Measurements from ENCODE around the gene ZMAT5.

The ZMAT5 gene

DNA sequence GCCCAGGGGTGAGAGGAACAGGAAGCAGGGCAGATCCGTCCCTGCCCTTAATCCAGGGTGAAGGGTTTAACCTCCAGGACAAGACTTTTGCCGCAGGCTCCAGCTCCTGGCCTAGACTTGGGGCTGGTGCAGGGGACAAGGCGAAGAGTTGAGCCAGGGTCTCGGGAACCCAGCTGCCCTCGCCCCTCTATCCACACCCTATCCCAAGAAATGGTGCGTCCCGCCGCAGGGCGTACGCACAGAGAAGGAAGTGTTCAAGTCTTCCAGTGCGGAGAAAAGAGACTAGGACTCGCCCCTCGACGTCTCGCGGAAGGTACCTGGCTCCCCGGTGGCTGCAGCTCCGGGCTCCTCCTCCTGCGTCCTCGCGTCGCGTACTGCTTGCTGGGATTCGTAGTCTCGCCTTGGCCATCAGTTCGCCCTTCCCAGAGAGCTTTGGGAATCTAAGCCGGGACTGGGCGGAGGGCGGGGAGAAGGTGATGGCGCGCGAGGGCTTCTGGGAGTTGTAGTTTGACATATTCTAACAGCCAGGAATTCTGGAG is at the start of gene ZMAT5:
TSS of gene ZMAT5 (minus strand) at position 376 of the 539 bp plus-strand sequence. CDS start 18,463 bp downstream, outside the sequence.
- DNase-seq: peak; percentile 97

DNA sequence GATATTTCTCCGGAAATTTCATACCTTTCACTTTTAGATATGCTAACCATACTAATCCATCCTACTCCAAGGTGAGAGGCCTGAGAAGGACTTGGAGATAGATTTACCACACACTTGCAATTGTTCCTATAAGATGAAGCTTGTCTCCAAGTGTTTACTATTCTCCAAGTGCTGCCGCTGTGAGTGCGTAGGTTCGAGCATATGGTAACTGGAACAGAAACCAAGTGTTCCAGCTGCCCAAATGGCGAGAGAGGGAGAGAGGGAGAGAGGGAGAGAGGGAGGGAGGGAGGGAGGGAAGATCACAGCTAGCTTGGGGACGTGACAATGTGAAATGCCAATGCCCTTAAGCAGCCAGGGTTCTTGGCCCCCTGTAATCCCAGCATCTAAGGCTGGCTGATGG is 49.7 kb upstream of the ZMAT5 start:
- DNase-seq: no peak

DNA sequence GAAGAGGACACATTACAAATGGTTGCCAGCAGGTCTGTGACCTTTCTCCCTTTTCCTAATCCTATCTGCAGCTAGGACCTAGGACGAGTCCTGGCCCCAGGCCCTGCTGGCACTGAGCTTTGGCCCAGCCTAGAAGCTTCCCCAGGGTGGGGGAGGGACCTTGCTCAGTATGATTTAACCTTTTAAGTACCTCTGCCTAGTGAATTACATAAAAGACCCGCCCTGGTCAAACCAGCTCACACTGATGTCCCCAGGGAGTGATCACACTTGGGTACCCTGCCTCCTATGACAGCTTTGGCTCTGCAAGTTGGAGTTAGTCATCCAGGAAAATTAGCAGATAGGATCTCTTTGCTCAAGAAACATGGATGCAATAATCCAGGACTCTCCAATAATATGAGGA is 49.3 kb upstream of the ZMAT5 start:
- DNase-seq: no peak

GRCh38 chr22:29815580-29815979 is 48.8 kb upstream of the ZMAT5 start:
- DNase-seq: no peak

GRCh38 chr22:29814003-29814402 is 47.2 kb upstream of the ZMAT5 start:
- no peak for DNase-seq

GRCh38 chr22:29813563-29813962 is 46.8 kb upstream of the ZMAT5 start:
- no peak for DNase-seq

GRCh38 chr22:29813126-29813525 is 46.3 kb upstream of the ZMAT5 start:
- DNase-seq: no peak

DNA sequence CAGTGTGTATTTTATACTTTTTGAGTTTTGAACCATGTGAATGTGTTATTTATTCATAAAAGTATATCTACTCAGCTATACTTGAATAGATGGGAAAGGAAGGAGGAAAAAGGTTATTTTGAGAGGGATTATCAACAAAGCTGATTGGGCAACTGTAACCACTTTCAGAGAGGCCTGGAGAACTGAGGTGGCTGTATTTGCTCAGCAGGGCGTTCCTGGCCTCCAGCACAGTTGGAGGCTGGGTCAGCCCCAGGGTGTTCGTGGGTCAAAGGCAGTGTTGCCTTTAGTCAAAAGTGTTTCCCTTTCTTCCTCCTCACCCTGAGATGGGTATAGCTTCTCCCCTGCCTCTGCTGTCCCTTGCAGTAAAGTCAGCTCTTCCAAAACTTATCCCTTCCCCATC is 44.6 kb upstream of the ZMAT5 start:
- DNase-seq: no peak

DNA sequence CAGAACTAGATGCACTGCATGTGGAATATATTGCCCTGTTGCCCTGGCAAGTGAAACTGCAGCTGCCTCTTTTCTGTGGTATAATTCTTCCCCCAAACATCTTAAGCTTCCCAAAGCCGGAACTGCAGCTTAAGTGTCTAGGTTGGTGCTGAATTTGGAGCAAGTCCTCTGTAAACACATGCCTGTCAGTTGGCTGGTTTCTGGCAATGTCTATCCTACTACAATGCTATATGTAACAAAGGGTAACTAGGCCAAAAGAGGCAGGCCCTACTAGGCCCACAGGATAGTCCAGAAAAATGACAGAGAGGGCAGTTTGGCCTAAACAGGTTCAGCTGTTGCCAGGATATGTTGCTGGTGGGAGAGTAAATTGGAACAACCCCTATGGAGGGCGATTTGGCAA is 43.4 kb upstream of the ZMAT5 start:
- no peak for DNase-seq

GRCh38 chr22:29806196-29806595 is 39.4 kb upstream of the ZMAT5 start:
- no peak for DNase-seq

GRCh38 chr22:29804985-29805384 is 38.2 kb upstream of the ZMAT5 start:
- no peak for DNase-seq

DNA sequence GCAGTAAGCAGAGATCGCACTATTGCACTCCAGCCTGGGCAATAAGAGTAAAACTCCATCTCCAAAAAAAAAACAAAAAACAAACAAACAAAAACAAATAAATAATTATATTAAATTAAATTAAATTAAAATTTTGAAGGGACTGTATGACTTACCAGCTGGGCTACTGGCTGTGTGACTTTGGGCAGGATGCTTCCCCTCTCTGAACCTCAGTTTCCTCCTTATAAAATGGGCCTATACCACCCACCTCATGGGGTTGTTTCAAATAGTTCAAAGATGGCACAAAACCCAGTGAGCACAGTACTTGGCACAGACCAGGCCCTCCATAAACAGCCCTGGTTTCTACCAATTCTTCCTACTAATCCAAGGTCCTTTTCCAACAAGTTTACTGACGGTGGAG is 36.4 kb upstream of the ZMAT5 start:
- no peak for DNase-seq

DNA sequence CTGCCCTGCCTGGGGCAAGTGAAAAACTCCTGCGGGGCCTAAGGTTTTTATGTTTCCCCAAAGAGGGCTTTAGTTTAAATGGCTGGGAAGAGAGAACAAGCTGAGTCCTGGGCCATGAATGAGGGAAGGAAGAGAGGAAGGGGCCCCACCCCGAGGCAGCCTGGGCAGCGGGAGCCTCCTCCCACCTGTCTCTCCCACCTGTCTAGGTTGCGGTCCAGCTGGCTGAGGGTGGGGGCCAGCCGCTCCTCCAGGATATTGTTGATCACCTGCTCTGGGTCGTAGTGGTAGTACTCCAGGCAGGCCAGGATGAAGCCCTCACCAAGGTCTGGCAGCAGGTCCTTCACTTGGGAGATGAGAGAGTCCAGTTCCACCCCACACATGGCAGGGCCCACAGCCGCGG is 35.0 kb upstream of the ZMAT5 start:
- DNase-seq: no peak

GRCh38 chr22:29801153-29801552 is 34.3 kb upstream of the ZMAT5 start:
- DNase-seq: no peak

- DNase-seq: no peak
Observed at GRCh38 chr22:29799217-29799680, 32.4 kb upstream of the ZMAT5 start.

DNA sequence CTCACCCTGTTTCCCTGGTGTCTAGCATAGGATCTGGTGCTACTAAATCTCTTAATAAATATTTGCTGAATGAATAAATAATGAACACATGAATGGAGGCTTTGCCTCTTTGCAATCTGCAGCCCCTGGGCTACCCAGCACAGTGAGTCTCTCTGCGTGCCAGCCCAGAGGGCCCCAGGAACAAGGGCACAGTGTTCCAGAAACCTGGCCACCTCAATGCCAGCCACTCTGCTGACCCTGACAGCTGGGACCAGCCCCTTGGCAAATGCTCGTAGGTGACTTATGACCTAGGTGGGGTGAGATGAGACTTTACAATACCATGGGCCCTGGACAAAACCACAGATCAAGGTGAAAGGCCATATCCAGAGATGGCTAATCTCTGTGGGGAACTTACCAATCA is 32.0 kb upstream of the ZMAT5 start:
- no peak for DNase-seq

DNA sequence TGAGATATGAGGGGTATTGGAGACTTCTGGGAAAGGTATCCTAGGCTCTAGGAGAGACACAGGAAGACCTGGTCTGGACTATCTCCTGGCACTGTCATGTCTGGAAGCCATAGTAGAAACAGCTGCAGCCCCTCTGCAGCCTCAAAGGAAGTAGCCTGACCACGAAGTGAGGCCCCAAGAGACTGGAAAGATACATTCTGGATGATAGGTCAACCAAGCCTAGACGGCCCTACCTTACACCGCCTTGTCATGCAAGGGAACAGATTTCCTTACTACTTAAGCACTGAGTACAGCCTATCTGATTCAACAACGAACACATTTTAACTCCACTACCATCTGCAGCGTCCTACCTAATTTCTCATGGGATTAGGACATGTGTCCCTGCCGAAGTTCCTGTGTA is 31.5 kb upstream of the ZMAT5 start:
- DNase-seq: no peak

DNA sequence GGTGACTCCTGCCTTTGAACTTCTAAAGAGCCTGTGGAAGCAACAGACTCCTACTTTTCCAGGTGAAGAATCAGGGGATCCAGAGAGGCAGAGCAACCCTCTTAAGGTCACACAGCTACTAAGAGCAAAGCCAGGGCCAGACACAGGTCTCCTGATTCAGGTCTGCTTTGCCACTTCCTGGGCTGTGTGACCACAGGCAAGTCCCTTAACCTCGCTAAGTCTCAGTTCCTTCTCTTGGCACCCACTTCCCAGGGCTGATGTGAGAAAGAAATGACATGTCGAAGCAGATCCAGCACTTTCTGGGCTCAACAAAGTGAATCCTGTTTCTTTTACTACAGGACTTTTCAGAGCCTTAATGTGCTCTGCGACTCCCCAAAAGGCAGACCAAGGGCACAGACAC is 30.5 kb upstream of the ZMAT5 start:
- no peak for DNase-seq

DNA sequence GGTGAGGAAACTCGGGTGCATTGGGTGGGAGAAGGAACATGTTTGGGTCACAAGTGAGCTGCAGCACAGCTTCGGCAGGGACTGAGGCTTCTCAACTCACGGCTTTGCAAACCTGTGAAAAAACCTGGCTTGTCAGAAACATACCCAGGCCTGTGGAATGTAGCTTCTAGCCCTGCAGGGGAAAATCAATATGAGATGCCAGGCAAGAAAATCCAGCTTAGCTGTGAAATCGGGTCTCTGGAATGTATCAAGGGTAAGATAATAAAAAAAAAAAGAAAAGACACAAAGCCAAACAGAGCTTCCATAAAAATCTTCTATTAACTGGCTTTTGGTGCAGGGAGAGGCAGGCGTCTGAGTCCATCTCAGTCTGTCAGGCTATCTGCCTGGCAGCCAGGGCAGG is 28.9 kb upstream of the ZMAT5 start:
- DNase-seq: no peak

GRCh38 chr22:29793396-29793795 is 26.6 kb upstream of the ZMAT5 start:
- DNase-seq: no peak

DNA sequence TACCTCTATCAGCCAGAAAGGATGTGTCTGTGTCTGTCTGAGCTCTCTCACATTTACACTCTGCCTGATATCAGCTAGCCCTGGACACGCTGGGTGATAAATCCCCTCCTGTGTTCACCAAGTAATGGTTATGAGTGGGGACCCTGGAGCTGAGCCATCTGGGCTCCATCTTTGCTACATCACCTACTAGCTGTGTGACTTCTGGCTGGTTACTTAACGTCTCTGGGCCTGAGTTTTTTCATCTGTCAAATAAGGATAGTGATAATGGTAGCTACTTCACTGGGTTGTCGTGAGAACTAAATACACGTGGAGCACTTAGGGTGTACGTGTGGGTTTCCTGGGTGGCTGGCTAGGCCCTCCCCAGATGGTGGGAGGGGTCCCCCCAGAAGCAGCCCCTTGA is 23.3 kb upstream of the ZMAT5 start:
- DNase-seq: no peak

DNA sequence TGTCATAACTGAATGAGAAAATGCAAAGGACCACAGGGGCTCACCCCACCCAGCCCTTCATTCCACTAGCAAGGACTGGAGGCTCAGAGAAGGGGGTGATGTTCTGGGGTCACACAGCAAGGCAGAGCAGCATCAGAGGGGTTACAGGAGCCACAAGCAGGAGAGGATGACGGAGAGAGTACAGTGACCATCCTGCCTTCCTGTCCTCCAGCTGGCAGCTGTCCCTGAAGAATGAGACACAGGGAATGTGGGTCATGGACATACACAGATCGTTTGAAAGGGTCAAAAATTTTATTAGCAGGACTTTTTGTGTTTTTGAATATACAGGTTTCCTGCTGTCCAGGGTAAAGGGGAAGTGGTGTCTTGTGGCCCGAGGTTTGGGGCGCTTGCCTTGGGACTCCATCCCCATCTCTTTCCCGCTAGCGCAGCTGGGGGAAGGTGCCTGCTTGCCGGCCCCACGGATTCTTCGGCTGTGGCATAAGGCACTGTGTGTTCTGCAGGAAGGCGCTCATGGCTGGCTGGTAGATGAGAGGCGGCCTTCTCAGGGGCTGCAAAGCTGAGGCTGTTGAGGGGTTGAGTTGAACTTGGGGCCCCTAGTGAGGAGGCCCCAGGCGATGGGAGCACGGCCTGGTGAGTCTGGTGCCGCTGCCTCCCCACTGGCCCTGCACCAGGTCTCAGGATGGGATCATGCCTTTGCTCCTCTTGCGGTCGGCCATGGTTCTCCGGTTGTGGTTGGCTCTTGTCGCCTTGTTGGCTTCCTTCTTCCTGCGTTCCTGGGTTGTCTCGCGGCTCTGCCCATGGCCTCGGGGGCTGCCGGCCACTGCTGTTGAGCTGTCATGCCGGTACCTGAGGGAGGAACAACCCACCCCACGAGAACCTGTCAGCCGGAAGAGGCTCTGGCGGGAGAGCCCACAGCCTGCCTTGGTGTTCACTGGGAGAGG is 21.8 kb upstream of the ZMAT5 start:
- no peak for DNase-seq

DNA sequence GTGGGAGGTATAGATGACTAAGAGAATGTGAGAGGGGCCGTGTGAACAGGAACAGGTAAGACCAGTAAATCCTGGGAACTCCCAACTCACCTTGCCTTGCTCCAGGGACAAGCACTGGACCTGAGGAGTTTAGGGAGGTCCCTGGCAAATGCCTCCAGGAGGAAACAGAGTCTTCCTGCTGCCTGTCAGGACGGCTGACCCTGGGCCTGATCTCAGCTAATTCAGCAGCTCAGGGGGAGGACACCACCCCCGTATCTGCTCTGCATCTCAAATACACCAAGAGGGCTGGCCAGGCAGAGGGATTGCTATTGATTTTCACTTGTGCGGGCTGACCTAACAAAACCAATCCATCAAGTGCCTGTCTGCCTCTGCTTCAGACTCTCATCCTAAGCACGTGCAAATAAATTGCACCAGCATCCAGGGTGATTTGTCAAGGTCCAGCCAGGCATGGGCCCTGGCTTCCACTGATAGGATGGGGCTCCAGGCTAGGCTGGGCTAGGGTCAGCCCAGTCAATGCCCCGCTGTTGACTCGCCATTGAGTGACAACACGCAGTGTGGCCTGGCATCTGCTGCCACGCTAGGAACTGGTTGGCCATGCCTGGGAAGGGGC is 20.7 kb upstream of the ZMAT5 start:
- no peak for DNase-seq

- DNase-seq: no peak
Observed at GRCh38 chr22:29786031-29786430, 19.2 kb upstream of the ZMAT5 start.

All from NCI-H1048 (cell line).